Activated gamma-delta T cell (primary cell): ENCODE measurements around the gene GPX2.

ENCODE experiments used
- DNase-seq: peaks from one replicate; lab custom pipeline; 2025; lab: John Stamatoyannopoulos, UW

Gene GPX2

GRCh38 chr14:64939817-64940190, 2.7 kb downstream of the GPX2 start:
- DNase-seq = no peak

- DNase-seq = no peak
Measured at GRCh38 chr14:64938972-64939816, 3.4 kb downstream of the GPX2 start.

DNA sequence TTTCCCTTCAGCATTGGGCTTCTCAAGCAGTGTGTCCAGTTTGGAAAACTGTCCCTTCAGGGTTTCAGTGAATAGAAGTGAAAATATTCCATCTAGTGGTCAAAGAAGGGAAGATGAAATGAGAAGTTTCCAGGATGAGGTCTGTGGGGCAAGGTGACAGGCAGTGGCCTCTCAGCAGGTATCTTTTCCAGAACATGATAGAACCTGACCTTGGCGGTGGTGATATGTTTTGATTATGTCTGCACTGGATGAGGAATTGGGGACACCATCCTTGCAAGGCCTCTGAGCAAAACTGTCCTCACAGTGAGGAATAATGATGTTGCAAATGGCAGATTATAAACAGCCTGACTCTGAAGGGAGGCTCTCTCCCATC, 4.7 kb downstream of the GPX2 start:
- DNase-seq = no peak

GRCh38 chr14:64937171-64937820, 5.2 kb downstream of the GPX2 start:
- no peak for DNase-seq

DNA sequence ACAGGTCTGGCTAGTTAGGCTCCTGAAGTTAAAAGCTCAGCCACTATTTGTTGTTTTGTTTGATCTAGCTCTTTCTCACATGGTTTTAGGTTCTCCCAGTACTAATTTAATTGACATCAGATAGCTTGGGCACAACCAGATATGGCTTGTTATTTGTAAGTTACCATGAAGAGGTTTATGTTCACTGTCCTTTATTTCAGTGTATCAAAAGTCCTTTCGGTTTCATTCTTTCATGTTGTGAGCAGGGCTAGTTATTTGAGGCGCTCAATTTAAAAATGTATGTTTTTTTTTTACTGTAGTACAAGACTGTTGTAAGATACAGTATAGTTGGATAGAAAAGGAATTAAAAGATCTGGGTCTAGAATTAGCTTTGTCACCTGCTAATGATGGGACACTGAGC, 7.0 kb downstream of the GPX2 start:
- no peak for DNase-seq

DNA sequence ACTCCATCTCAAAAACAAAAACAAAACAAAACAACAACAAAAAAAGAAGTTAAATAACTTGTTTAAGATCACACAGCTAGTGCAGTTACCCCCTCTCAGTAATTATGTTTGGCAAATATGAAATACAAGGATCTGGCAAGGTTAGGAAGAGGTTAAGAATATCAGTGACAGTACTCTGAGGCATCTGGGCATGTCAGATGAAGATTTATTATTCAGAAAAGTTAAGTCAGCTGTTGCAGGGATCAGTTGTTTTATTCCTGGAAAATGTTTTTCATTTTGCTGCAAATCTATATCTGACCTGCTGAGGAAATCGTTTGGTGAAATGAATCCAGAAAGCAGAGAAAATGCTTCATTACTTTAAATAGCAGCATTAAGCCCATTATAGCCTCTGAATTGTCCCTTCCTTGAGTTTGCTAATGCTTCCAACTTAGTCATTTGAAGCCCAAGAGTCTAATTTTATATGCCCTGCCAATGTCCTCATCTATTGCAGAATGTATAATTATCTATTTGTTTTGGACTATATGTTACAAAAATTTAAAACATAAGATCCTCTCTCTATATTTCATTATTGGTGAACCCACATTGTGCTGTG, 8.1 kb downstream of the GPX2 start:
- DNase-seq = no peak

DNA sequence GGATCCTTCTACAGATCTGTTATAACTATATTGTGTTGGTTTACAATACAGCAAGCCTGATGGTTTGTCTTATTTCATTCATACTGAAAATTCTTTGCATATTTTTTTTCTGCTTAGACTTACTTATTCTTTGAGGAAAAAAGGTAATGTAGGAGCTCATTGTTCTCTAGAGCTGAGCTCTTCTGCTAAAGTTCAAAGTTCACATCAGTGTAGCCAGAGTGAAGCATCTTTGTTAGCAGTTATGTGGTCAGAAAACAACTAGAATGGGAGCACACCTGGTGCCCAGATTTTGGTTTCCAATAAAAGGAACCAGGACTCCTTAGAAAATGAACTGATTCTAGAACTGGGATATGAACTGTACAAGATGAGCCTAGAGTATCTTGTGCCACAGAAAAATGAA, 10.3 kb downstream of the GPX2 start:
- DNase-seq = no peak

DNA sequence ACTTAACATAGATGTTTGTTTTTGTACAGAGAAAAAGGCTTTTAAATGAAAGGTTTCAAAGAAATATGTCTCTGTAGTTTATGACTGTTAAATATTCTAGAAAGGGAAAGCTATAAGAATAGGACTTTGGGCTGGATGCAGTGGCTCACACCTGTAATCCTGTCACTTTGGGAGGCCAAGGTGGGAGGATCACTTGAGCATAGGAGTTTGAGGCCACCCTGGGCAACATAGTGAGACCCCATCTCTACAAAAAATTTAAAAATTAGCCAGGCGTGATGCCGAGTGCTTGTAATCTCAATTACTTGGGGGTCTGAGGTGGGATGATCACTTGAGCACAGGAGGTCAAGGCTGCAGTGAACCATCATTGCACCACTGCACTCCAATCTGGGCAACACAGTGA, 11.4 kb downstream of the GPX2 start:
- no peak for DNase-seq

DNA sequence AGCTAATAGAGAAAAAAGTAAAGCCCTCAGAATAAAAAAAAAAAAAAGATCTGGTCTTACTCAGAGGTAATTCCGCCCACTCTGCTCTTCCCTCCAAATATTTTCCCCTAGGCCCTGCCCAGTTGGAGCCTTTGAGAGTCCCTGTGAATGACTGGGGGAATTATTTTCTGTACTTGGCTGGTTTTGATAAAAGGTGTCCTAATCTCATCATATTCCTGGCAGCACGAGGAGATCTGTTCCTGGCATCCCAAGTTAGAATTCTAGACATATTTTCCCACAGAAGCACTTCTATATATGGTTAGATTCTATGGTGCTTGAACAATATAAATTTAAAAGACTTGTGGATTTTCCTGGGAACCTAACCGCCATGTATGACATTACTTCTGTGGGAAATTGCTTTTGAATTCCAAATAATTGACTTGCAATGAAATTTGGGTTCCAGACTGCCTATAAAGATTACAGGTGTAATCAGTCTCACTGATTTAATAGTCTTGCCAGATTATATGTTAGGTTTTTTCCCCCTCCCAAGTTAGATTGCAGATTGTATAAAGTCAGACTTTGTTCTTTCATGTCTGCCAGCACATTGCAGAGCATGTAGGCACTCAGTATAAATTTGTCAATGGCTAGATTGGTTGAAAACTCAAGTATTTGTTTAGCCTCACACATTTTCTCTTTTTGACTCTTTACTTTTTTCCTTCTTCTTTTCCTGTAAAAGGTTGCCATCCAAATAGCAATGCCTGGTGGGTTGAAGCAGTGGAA, 12.3 kb downstream of the GPX2 start:
- no peak for DNase-seq

DNA sequence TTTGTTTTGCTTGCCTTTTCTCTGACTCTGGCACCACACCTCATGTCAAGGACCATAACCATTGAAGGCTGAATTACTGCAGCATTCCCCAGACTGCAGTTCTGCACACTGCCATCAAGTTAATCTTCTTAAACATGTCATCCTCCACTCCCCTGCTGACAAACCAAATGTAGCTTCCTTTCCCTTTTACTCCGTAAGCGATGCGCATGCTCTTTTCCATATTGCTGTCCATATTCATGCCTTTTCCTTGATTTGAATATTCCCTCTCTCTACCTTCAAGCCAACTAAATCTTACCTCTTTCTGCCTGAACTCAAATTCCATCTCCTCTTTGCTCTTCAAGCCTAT, 13.6 kb downstream of the GPX2 start:
- no peak for DNase-seq

- DNase-seq = no peak
Measured at GRCh38 chr14:64928239-64929013, 14.1 kb downstream of the GPX2 start.

DNA sequence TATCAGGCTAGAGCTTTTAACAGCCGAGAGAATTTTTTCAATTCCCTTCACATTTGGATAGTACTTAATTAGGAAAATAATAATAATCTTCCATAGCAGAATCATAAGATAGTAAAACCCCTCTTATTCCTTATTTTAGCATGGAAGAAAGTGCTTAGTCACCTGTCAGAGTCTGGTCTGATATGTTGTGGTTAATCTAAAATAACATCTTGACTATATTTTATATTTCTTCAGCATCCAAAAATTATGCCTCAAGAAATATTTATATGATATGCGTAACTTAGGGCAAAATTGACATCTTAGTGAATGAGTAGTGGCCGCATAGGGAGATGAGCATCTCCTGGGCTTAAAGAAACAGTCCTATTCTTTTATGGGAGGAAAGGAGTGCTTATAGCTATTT, 15.5 kb downstream of the GPX2 start:
- DNase-seq = no peak

- DNase-seq = no peak
Measured at GRCh38 chr14:64926398-64926995, 16.0 kb downstream of the GPX2 start.

- no peak for DNase-seq
Measured at GRCh38 chr14:64923015-64923414, 19.5 kb downstream of the GPX2 start.

DNA sequence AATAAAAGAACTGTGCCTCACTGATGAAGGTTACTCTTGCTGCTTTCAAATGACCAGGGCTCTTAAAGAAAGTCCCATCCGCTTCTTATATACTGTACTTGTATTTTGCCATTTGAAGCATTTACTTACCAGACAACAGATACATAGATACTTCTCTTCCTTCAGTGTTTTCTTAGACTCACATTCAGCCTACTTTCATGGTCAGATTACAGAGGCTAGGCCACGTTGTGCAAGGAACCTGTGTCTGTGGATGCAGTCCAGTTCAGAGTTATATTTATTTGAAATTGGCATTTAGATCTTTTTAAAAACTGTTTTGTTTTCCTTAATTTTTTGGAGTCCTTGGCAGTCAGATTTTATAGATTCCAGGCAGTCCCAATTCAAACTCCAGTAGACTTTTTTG, 22.1 kb downstream of the GPX2 start:
- no peak for DNase-seq

GRCh38 chr14:64919618-64920017, 22.9 kb downstream of the GPX2 start:
- DNase-seq = no peak

DNA sequence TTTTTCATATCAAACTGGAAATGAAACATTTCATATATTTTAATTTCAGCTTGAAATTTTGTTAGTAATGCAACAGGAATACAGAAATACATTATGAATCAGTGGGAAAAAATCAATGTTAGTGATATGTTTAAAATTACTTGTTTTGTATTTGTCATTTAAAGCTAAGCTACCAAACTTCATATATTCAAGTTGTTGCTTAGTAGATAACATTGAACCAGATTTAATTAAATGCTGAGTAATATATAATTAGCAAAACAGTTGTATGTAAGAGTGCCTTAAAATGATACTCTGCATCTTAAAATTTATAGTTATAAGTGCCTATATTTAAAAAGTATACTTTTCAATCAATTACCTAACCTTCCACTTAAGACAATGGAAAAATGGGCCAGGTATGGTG, 23.3 kb downstream of the GPX2 start:
- no peak for DNase-seq

GRCh38 chr14:64918216-64918615, 24.3 kb downstream of the GPX2 start:
- DNase-seq = no peak

- no peak for DNase-seq
Measured at GRCh38 chr14:64915797-64916196, 26.7 kb downstream of the GPX2 start.

DNA sequence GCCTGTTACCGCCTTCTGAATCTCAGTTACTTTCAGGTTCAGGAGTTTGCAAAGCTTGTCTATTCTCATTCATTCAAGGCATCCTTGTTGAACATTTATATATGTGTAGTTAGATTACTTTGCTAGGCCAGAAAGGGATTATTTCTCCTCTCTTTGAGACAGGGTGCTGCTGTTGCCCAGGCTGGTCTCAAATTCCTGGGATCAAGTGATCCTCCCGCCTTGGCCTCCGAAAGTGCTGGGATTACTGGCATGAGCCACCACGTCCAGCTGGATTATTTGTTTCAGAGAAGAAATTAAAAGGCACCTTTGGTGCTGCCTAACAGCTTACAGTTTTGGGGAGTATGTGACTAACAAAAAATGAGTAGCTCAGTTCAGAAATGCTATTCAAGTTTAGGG, 27.5 kb downstream of the GPX2 start:
- no peak for DNase-seq

DNA sequence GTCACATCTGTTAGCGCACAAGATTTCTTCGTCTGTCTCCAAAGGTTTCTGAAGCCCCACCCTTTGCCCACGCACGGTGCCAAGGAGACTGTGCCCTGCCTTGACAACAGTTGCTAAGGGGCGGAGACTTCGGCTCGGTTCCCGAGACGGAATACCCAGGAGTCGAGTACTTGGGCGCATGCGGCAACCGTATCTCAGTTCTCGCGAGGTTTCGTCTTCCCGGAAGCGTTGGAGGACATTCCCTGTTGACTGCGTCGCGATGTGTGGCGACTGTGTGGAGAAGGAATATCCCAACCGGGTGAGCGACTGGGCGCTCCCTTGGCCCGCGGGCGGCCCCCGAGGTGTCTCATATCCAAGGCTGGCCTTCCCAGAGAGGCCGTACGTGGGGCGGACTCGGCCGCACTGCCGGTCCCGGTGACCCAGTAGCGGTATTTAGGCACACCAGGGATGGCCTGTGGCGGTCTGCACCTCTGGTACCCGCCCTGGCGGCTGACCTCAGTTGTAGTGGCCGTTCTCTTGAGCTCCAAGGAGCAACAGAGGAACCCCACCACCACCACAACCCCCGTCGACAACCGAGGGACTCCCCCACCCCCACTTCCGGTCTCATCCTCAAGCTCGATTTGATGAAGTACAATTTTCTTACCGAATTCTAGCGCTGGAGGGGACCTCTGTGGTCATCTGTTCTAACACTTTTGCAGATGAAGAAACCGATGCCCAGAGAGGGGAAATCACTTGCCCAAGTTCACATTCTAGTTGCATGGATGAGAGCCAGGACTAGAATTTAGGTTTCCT, 28.1 kb downstream of the GPX2 start, which contains the start of gene CHURC1:
CHURC1 (plus strand) TSS at position 219 of the 792 bp plus-strand sequence; CDS start at position 260, 41 bp downstream.
- peak; percentile 58 for DNase-seq
